C4-2B (cell line): ENCODE data around the gene RSRC1.

ENCODE experiments used
- ZFX ChIP-seq: fragments of 450-650 bp; IDR thresholded peaks from 2 replicates; pipeline ENCODE4 v1.6.1; 2017
- TF ChIP-seq, protein P1 (sequence below): fragments of 450-650 bp; conservative IDR thresholded peaks from 2 replicates; pipeline ENCODE4 v1.5.1; 2017; ENCODE audit warnings: mild to moderate bottlenecking

DNA sequence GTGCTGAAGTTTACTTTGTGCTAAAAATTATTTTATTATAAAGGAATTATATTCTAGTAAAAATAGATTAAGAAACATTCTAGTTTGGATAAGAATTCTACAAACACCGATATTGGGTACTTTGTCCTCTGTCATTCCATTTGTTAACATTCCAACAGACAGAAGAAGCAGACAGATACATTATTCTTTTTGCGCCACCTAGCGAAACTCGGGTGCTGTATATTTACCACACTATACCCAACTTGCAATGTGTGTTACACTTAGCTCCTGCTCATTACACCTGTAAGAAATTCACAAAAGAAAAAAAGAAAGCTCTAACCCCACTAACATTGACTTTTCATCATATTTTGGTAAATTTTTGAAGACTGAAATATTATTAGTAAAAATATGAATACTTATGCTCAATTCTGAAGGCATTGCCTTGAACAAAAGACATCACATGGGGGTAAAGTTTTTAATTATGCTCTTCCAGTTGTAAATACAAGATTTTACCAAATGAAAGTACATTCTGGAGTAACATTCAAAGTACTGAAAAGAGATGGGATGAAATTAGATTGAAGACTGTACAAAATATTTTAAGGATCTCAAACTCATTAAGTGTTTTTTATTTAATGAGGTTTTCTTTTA is 324.6 kb downstream of the RSRC1 start:
- TF ChIP-seq, protein P1, sequence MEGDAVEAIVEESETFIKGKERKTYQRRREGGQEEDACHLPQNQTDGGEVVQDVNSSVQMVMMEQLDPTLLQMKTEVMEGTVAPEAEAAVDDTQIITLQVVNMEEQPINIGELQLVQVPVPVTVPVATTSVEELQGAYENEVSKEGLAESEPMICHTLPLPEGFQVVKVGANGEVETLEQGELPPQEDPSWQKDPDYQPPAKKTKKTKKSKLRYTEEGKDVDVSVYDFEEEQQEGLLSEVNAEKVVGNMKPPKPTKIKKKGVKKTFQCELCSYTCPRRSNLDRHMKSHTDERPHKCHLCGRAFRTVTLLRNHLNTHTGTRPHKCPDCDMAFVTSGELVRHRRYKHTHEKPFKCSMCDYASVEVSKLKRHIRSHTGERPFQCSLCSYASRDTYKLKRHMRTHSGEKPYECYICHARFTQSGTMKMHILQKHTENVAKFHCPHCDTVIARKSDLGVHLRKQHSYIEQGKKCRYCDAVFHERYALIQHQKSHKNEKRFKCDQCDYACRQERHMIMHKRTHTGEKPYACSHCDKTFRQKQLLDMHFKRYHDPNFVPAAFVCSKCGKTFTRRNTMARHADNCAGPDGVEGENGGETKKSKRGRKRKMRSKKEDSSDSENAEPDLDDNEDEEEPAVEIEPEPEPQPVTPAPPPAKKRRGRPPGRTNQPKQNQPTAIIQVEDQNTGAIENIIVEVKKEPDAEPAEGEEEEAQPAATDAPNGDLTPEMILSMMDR = peak; percentile 94
- TF ChIP-seq ZFX = no peak
